Skeletal muscle satellite cell (primary cell): Measurements from ENCODE around the gene FCN1.

Experiments
- H3K27me3 ChIP-seq: 2 replicates; pipeline ENCODE4 v1.7.0; 2013; ENCODE audit warnings: low read length; ENCODE audit not compliant: control insufficient read depth, insufficient read depth
- H3K36me3 ChIP-seq: 2 replicates; pipeline ENCODE4 v1.7.0; 2013; ENCODE audit warnings: mild to moderate bottlenecking, control low read depth, low read length; ENCODE audit not compliant: insufficient read depth
- H3K4me1 ChIP-seq: 2 replicates; pipeline ENCODE4 v1.7.0; 2013; ENCODE audit warnings: low read length; ENCODE audit not compliant: control insufficient read depth, insufficient read depth
- H3K4me2 ChIP-seq: 2 replicates; pipeline ENCODE4 v1.7.0; 2013; ENCODE audit warnings: mild to moderate bottlenecking, low read length
- H3K4me3 ChIP-seq: 2 replicates; pipeline ENCODE4 v1.7.0; 2013; ENCODE audit warnings: low read length
- H3K9ac ChIP-seq: 2 replicates; pipeline ENCODE4 v1.7.0; 2013; ENCODE audit warnings: mild to moderate bottlenecking, low read depth, low read length, moderate library complexity
- H3K9me3 ChIP-seq: replicated peaks from 2 replicates; pipeline ENCODE4 v1.7.0; 2013; ENCODE audit warnings: mild to moderate bottlenecking, control low read depth, low read length

Gene FCN1

GRCh38 chr9:134940236-134941208, 22.8 kb upstream of the FCN1 start:
- Histone ChIP-seq H3K9me3 (no peaks in the 10 kb centered on the region), H3K4me2 (no peak overlapping the region), H3K4me3 (no peak overlapping the region), H3K27me3 (peaks cover 60% of the 10 kb centered on the region), H3K9ac (no peak overlapping the region), H3K4me1 (no peaks in the 10 kb centered on the region), H3K36me3 (no peaks in the 10 kb centered on the region)

GRCh38 chr9:134939836-134940235, 22.1 kb upstream of the FCN1 start:
- H3K9ac ChIP-seq: no peak overlapping the region
- no peaks in the 10 kb centered on the region for H3K4me1 ChIP-seq
- no peak overlapping the region for H3K4me3 ChIP-seq
- H3K36me3 ChIP-seq: no peaks in the 10 kb centered on the region
- H3K9me3 ChIP-seq: no peaks in the 10 kb centered on the region
- no peak overlapping the region for H3K4me2 ChIP-seq
- H3K27me3 ChIP-seq: peaks cover 60% of the 10 kb centered on the region

GRCh38 chr9:134939080-134939733, 21.5 kb upstream of the FCN1 start:
- Histone ChIP-seq H3K4me3 (no peak overlapping the region), H3K36me3 (no peaks in the 10 kb centered on the region), H3K9me3 (no peaks in the 10 kb centered on the region), H3K4me2 (no peak overlapping the region), H3K4me1 (no peaks in the 10 kb centered on the region), H3K9ac (no peak overlapping the region), H3K27me3 (peaks cover 58% of the 10 kb centered on the region)

GRCh38 chr9:134938346-134939079, 20.8 kb upstream of the FCN1 start:
- H3K9ac ChIP-seq: no peak overlapping the region
- no peak overlapping the region for H3K4me3 ChIP-seq
- H3K4me1 ChIP-seq: no peaks in the 10 kb centered on the region
- no peaks in the 10 kb centered on the region for H3K9me3 ChIP-seq
- no peaks in the 10 kb centered on the region for H3K36me3 ChIP-seq
- no peak overlapping the region for H3K4me2 ChIP-seq
- H3K27me3 ChIP-seq: peaks cover 59% of the 10 kb centered on the region

GRCh38 chr9:134937566-134938345, 20.0 kb upstream of the FCN1 start:
- Histone ChIP-seq H3K4me1 (no peaks in the 10 kb centered on the region), H3K4me2 (no peak overlapping the region), H3K9me3 (no peaks in the 10 kb centered on the region), H3K9ac (no peak overlapping the region), H3K36me3 (no peaks in the 10 kb centered on the region), H3K27me3 (peaks cover 59% of the 10 kb centered on the region), H3K4me3 (no peak overlapping the region)

- Histone ChIP-seq H3K4me1 (no peaks in the 10 kb centered on the region), H3K4me3 (no peak overlapping the region), H3K4me2 (no peak overlapping the region), H3K9me3 (no peaks in the 10 kb centered on the region), H3K36me3 (no peaks in the 10 kb centered on the region), H3K27me3 (peaks cover 55% of the 10 kb centered on the region), H3K9ac (no peak overlapping the region)
Observed at GRCh38 chr9:134937164-134937555, 19.4 kb upstream of the FCN1 start.

- H3K9ac ChIP-seq: no peak overlapping the region
- peaks cover 56% of the 10 kb centered on the region for H3K27me3 ChIP-seq
- no peaks in the 10 kb centered on the region for H3K4me1 ChIP-seq
- H3K36me3 ChIP-seq: no peaks in the 10 kb centered on the region
- H3K9me3 ChIP-seq: no peaks in the 10 kb centered on the region
- H3K4me2 ChIP-seq: no peak overlapping the region
- no peak overlapping the region for H3K4me3 ChIP-seq
Observed at GRCh38 chr9:134936346-134937163, 18.8 kb upstream of the FCN1 start.

GRCh38 chr9:134935701-134936345, 18.1 kb upstream of the FCN1 start:
- Histone ChIP-seq H3K4me2 (no peak overlapping the region), H3K27me3 (peaks cover 61% of the 10 kb centered on the region), H3K36me3 (no peaks in the 10 kb centered on the region), H3K9ac (no peak overlapping the region), H3K9me3 (no peaks in the 10 kb centered on the region), H3K4me1 (no peaks in the 10 kb centered on the region), H3K4me3 (no peak overlapping the region)

- Histone ChIP-seq H3K4me3 (no peak overlapping the region), H3K4me1 (no peaks in the 10 kb centered on the region), H3K9me3 (no peaks in the 10 kb centered on the region), H3K36me3 (no peaks in the 10 kb centered on the region), H3K27me3 (peaks cover 56% of the 10 kb centered on the region), H3K4me2 (no peak overlapping the region), H3K9ac (no peak overlapping the region)
Observed at GRCh38 chr9:134935056-134935640, 17.4 kb upstream of the FCN1 start.
